Stimulated activated CD4-positive, alpha-beta T cell treated with anti-CD3 and anti-CD28 coated beads, Interleukin-2, amount 100 ng/mL, for 4 hours (primary cell): ENCODE measurements around the gene DCX.

Experiments
- DNase-seq: peaks from one replicate; pipeline ENCODE4 v3.0.0-alpha.2; 2020; ENCODE audit warnings: low read depth

DCX gene

GRCh38 chrX:111411983-111412382 lies at the start of gene DCX:
DCX (minus strand) TSS chrX:111412192; CDS start chrX:111410398, 1,794 bp downstream.
- no peak for DNase-seq

DNA sequence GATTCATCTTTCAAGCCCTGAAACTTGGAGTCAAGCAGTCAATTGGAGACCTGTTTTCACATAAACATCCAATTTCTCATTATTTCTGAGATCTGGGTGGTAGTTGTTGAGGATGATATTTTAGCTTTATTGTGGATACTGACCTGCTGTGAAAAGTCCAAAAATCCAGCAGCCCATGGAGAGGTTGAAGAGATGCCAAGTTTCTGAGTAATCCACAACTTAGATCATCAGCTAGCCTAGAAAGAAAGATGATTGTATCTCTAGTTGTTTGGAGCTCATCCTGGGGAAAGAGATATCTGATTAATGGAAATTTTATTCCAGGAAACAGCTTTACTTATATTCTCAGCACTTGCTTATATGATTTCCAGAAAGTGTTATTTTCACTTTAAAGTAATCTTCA lies 48.6 kb upstream of the DCX start:
- DNase-seq, result no peak

- no peak for DNase-seq
These were observed 35.3 kb upstream of the DCX start for GRCh38 chrX:111447298-111447697.

DNA sequence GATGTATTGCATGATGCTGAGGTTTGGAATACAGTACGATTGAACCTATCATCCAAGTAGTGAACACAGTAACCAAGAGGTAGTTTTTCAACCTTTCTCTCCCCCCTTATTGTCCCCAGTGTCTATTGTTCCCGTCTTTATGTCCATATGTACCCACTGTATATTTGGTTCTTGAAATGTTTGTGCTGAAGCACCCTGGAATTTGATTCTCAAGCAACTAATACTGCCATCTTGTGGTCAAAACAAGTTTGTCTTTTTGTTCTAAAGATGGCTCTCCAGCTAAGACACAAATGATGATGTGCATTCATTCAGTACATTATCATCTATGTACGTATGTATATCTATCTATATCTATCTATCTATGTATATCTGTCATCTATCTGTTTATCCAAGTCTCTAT lies 33.5 kb upstream of the DCX start:
- no peak for DNase-seq

- no peak for DNase-seq
These were observed 32.9 kb upstream of the DCX start for GRCh38 chrX:111444881-111445280.

GRCh38 chrX:111443946-111444345 lies 32.0 kb upstream of the DCX start:
- DNase-seq, result no peak

GRCh38 chrX:111442791-111443190 lies 30.8 kb upstream of the DCX start:
- DNase-seq, result no peak

DNA sequence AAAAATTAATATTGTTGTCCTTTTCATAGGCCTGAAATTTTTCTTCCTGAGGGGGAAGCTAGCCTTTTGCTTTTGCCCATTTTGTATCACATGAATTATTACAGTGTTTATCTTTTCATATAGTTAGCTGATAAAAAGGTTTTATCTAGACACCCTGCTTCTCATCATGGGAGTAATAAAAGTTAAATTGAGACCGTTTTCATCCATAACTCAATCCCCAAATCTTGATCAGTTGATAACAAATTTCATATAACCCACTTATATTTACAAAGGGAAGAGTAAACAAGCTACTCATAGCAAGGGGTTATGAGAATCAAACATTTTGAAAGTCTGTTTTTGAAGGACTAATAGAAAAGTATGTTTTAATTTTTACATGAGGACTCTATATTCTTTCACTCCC lies 23.5 kb upstream of the DCX start:
- DNase-seq, result no peak

DNA sequence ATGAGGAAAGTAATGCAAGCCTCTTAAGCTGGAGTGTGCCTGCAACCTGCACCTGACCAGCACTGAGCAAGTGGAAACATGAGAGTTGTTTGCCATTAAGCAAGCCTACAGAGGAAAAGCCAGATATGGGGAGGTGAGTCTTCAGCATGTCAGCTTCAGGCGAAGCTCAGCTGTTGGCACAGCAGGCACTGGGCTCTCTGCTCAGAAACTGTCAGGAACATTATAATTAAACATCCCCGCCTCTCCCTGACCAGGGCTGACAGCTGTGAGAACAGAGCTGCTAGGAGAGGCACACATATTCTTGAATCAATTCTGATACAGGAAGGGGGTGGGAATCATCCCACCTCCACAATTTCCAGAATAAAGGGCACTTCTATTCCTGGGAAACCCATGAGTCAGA lies 19.0 kb upstream of the DCX start:
- no peak for DNase-seq

DNA sequence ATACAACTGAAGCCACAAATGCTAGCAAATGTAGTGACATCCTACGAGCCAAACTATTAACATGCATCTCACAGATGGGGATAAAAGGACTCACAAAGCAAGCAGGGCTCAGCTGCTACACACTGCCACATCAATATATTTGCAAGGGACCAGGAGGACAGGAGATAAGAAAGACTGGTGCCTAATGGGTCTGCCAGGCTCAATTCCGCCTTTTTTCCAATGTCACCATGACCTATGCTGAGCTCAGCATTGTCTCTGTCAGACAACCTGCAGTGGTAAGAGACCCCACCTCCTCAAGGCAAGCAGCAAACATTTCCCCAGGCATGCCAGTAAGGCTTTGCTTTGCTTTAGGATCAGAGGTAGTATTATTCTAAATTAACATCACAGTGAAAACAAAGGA lies 435 bp downstream of the DCX start:
- DNase-seq, result no peak

DNA sequence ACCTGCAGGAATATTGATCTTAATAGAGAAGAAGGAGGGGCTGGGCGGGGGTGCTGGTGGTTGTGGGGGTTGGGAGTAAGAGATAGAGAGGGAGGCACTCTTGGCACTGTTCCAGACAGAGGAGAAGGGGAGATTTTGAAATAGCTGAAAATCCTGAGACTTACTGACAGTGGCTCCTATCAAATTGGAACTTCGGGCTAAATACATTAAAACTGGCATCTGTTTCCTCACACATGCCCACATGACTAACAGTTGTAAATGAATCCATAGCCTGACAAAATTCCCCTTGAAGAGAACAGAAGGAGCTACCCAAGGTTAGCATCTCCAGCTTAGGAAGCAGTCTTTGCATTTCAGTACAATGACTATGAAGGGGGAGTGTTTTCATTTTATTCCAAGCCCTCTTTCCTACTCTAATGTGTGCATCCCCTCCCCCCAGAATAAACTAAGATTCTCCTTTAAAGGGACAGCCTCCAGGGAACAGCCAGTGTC lies 1.4 kb downstream of the DCX start:
- DNase-seq, result no peak

GRCh38 chrX:111409326-111409725 lies 2.7 kb downstream of the DCX start:
- DNase-seq, result no peak

DNA sequence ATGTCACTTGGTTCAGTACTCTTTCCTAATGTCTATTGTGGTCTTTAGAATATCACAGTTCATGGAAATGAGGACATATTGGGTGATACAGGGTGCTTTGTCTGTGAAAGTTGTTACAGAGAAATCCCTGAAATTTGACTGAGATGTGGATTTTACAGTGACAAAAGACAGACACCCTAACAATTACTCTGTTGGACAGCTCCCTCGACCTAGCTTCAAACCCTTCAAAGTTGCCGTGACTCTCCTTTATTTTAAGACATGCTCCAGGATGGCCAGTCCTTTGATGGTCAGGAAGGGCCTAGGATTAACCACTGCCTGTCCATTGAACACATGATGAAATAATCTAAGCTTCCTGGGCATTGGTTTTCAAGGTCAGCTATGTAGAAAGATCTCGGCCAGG lies 4.0 kb downstream of the DCX start:
- no peak for DNase-seq

- no peak for DNase-seq
These were observed 9.6 kb downstream of the DCX start for GRCh38 chrX:111402344-111402743.

- no peak for DNase-seq
These were observed 16.8 kb downstream of the DCX start for GRCh38 chrX:111395149-111395548.

DNA sequence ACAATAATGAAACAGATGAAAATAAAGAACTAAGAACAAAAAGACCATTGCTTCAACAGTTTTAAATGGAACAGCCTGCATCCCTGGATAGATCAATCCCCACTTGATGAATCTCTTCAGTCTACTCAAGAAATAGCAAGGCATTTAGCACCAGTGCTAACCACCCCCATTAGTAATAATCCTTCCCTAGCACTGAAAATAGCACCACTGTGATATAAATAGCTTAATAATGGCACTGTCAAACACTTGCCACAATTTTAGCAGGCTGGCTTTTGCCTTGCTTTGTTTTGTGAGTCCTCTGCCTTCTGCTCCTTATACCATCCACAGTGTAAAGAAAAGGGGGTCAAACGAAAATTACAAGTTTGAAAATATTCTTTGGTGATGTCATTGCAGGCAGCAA lies 17.4 kb downstream of the DCX start:
- no peak for DNase-seq

- DNase-seq, result no peak
These were observed 24.4 kb downstream of the DCX start for GRCh38 chrX:111387470-111388070.

DNA sequence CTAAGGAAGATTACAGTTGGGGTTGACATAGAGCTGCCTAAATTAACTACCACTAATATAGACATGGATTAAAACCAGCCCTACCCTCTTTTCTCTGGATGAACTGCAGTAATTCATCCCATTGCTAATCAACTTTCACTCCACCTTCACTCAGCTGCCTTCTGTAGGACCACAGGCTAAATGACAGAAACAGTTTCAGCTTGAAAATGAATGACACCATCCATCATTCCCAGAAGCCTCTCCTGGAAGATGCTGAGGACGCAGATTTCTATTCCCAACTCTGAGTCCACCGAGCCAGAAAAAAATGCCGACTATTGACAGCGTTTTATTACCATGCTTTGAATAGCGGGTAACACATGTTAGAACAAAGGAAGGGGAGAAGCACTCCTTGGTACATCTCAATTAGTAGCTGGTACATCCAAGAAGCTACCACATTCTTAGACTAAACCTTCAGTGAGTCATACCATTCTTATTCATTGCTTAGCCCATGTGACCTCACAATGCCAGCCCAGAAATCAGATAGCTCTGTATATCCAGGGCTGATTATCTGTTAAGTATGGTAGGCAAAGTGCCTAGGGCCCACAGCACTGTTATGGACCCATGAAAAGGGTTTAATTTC lies 25.3 kb downstream of the DCX start:
- DNase-seq, result no peak

GRCh38 chrX:111386077-111386476 lies 25.9 kb downstream of the DCX start:
- no peak for DNase-seq

DNA sequence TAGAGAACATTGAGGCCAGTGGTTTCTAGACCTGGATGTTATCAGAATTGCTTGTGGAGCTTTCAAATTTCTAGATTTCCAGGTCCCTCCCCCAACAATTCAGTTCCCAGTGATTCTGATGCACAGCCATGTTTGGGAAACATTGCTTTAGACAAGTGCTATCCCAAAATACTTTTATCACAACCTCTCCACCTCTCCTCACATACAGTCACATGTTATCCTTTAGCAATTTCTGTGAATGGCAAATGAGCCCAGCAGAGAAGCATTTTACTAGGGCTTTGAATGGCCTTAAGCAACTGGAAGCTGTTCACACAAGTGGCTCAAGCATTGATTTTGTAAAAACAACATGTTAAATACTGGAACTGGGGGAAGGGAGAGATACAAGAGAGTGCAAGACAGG lies 29.7 kb downstream of the DCX start:
- no peak for DNase-seq

DNA sequence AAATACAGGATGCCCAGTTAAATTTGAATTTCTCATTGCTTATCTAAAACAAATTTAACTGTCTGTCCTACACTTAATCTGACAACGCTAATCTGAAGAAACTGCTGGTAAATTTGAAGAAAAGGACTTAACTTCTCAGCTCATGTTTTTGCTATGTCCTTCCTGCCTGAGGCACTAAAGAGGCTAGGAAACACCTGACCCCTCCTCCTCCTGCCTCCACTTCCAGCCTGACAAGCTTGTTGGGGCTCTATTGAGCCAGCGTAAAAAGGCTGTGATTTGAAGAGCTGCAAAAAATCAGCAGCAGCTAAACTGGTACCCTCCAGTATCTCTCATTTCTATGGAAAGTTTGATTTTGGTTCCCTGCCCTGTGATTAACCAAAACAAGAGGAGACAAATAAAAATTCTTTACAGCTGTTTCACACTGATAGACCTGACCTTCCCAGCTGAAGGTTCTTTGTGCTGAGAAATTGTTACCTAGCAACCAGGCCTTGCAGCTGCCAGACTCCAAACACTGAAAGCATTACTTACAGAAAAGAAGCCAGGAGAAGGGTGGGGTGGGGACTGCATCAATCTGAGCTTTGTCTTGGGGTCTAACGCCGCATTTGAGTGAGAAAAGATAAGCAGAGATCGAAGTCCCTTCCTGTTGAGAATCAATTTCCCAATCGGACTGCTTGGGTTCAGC lies 35.0 kb downstream of the DCX start:
- DNase-seq, result no peak

- no peak for DNase-seq
These were observed 35.5 kb downstream of the DCX start for GRCh38 chrX:111376486-111376885.

- no peak for DNase-seq
These were observed 36.2 kb downstream of the DCX start for GRCh38 chrX:111375747-111376146.

- no peak for DNase-seq
These were observed 39.9 kb downstream of the DCX start for GRCh38 chrX:111372086-111372485.
